Fibroblast of lung (primary cell): ENCODE results near the gene ZNF25.

Source experiments
- EZH2 ChIP-seq: IDR thresholded peaks from 2 replicates; pipeline ENCODE4 v1.5.1; 2012; ENCODE audit warnings: low read length, control low read depth, mild to moderate bottlenecking; ENCODE audit errors: missing control alignments
- TF ChIP-seq, protein P1 (sequence below), 2 donors: IDR thresholded peaks in 1 of 2; conservative IDR thresholded peaks in 1 of 2; 1 replicate in 1 of 2; 2 replicates in 1 of 2; pipeline ENCODE4 v1.5.1; 2011 to 2012; ENCODE audit warnings: low read length in 2 of 2, control low read depth in 1 of 2, inconsistent platforms in 1 of 2, low read depth in 1 of 2, mild to moderate bottlenecking in 1 of 2

GRCh38 chr10:37952926-37953325, 23.5 kb downstream of the ZNF25 start:
- TF ChIP-seq, protein P1, sequence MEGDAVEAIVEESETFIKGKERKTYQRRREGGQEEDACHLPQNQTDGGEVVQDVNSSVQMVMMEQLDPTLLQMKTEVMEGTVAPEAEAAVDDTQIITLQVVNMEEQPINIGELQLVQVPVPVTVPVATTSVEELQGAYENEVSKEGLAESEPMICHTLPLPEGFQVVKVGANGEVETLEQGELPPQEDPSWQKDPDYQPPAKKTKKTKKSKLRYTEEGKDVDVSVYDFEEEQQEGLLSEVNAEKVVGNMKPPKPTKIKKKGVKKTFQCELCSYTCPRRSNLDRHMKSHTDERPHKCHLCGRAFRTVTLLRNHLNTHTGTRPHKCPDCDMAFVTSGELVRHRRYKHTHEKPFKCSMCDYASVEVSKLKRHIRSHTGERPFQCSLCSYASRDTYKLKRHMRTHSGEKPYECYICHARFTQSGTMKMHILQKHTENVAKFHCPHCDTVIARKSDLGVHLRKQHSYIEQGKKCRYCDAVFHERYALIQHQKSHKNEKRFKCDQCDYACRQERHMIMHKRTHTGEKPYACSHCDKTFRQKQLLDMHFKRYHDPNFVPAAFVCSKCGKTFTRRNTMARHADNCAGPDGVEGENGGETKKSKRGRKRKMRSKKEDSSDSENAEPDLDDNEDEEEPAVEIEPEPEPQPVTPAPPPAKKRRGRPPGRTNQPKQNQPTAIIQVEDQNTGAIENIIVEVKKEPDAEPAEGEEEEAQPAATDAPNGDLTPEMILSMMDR (conservative IDR thresholded peaks at IDR 0.05 in 1 of 2, IDR thresholded peaks at IDR 0.05 in 1 of 2; ENCODE audit: low read depth in 1 of 2, low read length in 2 of 2) = no peak
- no peak for TF ChIP-seq EZH2
